HG02884 (cell line): ENCODE data around the gene SYTL2.
"Not testable (repeated sequence)": the region's sequence is repeated elsewhere in the genome, so short reads cannot be mapped to it uniquely, and the experiment has no call there.

Source experiments
- ATAC-seq: cut with Tn5 transposase; IDR thresholded peaks from one replicate; pipeline ENCODE4 v1.9.1; 2021; ENCODE audit warnings: mild to moderate bottlenecking, moderate library complexity; ENCODE audit not compliant: unreplicated experiment

Gene SYTL2

GRCh38 chr11:85810871-85811611 is at the start of gene SYTL2:
Gene SYTL2, minus strand, starts transcription at chr11:85811141. Its CDS starts 53,416 bp downstream, at chr11:85757725.
- peak; percentile 83 for ATAC-seq

DNA sequence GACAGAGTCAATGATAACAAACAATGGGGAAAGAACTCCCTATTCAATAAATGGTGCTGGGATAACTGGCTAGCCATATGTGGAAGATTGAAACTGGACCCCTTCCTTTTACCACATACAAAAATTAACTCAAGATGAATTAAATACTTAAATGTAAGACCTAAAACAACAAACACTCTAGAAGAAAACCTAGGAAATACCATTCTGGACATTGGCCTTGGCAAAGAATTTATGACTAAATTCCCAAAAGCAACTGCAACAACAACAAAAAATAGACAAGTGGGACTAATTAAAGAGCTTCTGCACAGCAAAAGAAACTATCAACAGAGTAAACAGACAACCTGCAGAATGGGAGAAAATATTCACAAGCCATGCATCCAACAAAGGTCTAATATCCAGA is 48.6 kb upstream of the SYTL2 start:
- ATAC-seq: not testable (repeated sequence)

DNA sequence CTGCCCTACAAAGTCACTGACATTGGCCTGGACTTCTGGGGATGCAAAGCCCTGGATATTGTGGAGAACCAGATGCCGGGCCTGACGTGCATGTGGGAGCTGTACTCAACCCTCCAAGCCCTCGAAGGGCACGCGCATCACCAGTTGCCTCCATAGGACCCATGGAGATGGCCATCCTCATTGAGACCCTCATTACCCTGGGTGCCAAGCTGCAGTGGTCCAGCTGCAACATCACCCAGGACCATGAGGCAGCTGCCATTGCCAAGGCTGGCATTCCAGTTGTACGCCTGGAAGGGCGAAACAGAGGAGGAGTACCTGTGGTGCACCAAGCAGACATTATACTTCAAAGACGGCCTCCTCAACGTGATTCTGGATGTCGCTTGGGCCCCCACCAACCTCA is 46.2 kb upstream of the SYTL2 start:
- no peak for ATAC-seq

- ATAC-seq: no peak
Measured at GRCh38 chr11:85855341-85855656, 44.4 kb upstream of the SYTL2 start, which contains the start of gene CCDC83. Gene CCDC83, plus strand, starts transcription at chr11:85855383. Its CDS starts 9,741 bp downstream, at chr11:85865124.

DNA sequence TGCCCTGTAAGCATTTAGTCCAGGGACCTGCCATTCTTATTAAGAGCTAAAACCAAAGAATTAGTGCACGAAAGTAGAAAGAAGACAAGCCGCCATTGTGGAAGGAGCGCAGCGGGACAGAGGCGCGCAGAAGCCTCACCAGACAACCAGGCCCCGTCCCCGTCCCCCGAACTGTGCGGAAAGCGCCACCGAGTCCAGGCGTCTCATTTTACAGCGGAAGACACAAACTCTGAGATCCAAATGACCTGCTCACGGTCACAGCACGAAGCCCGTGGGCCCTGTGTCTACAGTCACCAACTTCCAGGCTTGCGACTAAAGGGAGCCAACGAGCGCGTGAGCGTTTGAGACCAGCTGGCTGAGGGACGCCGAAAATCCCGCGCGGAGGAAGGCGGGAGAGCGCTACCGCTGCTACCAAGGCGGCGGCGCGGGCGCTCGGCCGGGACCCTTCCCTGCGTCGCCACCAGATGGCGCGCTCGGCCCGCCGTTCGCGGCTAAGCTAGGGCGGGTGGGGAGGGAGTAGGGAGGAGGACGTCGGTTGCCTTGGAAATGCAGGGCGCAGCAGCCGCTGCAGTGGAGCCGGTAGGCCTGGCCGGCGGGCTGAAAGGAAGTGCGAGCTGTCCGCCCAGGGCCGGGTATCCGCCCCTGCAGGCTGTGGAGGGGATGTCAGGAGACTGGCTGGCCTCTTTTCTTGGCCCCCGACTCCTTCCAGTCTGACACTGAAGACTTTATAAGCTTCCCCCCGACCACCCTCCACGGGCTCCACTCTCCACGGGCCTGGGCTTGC is 43.8 kb upstream of the SYTL2 start:
- ATAC-seq: peak; percentile 99

DNA sequence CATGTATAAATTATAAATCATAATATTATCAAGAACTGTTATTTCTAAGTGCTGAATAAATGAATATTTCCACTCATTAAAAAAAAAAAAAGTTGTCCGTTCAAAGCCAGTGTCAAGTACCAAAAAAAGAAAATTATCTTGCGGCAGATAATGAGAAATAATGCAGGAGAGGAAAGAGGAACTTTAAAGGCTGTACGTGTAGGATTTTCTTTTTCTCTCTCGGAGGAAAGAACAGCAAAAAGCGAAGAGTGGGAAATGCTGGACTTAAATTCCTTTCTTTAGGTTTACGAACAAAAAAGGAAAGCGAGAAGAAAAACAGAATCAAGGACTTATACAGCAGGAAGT is 43.2 kb upstream of the SYTL2 start:
- no peak for ATAC-seq

- not testable (repeated sequence) for ATAC-seq
Measured at GRCh38 chr11:85853541-85853940, 42.6 kb upstream of the SYTL2 start.

DNA sequence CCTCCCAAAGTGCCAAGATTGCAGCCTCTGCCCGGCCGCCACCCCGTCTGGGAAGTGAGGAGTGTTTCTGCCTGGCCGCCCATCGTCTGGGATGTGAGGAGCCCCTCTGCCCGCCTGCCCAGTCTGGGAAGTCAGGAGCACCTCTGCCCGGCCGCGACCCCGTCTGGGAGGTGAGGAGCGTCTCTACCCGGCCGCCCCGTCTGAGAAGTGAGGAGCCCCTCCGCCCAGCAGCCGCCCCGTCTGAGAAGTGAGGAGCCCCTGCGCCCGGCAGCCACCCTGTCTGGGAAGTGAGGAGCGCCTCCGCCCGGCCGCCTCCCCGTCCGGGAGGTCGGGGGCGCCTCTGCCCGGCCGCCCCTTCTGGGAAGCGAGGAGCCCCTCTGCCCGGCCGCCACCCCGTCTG is 41.8 kb upstream of the SYTL2 start:
- ATAC-seq: not testable (repeated sequence)

GRCh38 chr11:85848556-85848955 is 37.6 kb upstream of the SYTL2 start:
- ATAC-seq: no peak

DNA sequence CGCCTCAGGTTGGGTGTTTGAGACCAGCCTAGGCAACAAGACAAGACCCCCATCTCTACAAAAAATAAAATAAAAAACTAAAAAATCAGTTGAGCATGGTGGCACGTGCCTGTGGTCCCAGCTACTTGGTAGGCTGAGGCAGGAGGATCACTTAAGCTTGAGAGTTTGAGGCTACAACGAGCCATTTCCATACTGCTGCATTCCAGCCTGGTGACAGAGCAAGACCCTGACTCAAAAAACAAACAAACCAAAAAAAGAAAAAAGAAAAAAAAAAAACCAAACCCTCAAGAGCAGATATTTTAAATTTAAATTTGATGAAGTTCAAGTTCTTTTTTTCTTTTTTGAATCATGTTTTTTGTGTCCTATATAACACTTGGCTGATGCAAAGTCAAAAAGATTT is 37.1 kb upstream of the SYTL2 start:
- no peak for ATAC-seq

- no peak for ATAC-seq
Measured at GRCh38 chr11:85847436-85847835, 36.5 kb upstream of the SYTL2 start.

- no peak for ATAC-seq
Measured at GRCh38 chr11:85845124-85845631, 34.2 kb upstream of the SYTL2 start.

DNA sequence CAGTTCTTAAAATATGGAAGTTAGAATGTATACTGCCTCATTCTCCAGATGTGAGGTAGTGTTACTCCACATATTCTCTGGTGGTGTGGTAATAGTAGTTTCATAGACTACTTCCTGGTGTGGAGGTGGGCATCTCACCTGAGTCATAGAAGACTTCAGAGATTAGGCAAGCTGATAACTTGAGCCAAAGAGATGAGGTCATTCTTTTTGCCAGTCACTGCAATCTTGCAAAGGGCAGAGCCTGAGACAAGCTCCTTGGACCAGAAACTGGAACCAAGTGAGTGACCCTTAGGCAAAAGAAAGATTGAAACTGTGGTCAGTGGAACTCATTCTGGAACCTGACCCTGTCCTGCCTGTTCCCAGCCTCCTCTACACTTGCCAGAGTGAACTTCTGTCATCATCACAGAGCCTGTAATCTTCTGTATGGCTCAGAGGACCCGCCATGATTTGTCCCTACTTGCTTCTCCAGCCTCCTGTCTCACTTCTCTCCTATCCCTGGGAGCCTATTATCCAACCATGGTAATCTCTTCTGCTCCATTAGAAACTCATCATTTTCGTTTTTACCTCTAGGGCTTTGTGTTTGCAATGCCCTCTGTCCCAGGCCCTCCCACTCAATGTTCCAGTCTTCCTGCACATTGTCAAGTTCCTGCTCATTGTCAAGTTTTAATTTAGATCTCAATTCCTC is 33.6 kb upstream of the SYTL2 start:
- ATAC-seq: no peak

DNA sequence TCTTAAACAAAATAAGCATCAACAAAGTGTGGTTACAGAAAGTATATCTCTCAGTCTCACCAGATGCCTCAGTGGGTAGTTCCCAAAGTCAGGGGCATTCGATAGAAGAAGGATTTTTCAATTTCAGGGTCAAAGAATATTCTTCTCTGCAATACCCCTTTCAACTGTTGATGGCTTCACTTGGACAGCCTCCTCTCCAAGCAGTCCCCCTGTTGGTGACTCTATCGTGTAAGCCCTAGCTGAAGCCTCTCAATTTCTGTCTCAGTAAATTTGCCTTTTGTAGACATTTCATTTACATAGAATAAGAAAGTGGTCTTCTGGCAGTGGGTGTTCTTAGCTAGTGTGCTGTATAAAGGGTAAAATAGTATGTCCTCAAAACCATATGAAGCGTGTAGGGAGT is 33.0 kb upstream of the SYTL2 start:
- no peak for ATAC-seq

GRCh38 chr11:85840932-85841331 is 30.0 kb upstream of the SYTL2 start:
- not testable (repeated sequence) for ATAC-seq

DNA sequence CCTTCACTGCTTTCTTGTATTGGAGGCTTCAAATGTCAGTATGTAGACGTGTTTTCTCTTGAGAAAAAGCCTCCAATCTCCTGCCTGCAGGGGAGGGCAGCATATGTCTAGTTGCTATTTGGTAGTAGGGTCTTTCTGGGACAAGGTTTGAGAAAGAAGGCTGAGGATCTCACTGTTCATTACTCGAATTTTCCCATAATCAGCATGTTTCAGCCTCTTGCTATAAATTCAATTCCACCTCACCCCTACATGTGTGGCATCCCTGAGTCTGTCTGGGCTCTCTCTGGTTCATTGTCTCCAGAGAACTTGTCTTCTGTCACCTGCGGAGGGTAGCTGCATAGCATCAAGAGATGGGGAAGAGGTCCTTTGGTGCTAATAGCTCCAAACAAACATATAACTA is 24.8 kb upstream of the SYTL2 start:
- ATAC-seq: no peak

- no peak for ATAC-seq
Measured at GRCh38 chr11:85835263-85835662, 24.3 kb upstream of the SYTL2 start.

- no peak for ATAC-seq
Measured at GRCh38 chr11:85831050-85831449, 20.1 kb upstream of the SYTL2 start.

- no peak for ATAC-seq
Measured at GRCh38 chr11:85829172-85829571, 18.2 kb upstream of the SYTL2 start.

DNA sequence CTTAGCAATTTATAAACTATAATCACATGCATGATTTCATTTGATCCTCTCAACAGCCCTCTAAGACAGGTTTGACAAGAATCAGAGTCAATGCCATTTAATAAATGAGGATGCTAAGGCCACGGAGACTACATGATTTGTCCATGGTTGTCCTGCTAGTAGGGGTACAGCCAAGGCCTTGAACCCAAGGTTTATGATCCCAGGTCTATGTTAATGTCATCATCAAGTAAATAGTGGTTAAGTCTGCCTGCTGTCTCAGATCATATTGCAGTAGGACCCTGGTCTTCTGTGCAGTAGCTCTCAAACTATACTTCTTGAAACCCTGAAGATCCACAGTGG is 17.7 kb upstream of the SYTL2 start:
- ATAC-seq: no peak

GRCh38 chr11:85827748-85828639 is 17.1 kb upstream of the SYTL2 start:
- no peak for ATAC-seq
